ENCODE results near the gene TMEM108.
"Not testable (repeated sequence)": the region's sequence is repeated elsewhere in the genome, so short reads cannot be mapped to it uniquely, and the experiment has no call there.

TMEM108 gene

GRCh38 chr3:133038089-133038730, at the start of gene TMEM108:
Gene TMEM108, plus strand, starts transcription at chr3:133038391.
- no peaks in the 10 kb centered on the region for H3K9me3 ChIP-seq (ENCODE audit: control insufficient read depth, insufficient read depth, low read length)
- H3K9ac ChIP-seq (ENCODE audit: low read depth, low read length), result peak within 1 kb of the TSS; percentile 72
- H3K36me3 ChIP-seq (ENCODE audit: insufficient read depth, low read length), result no peaks in the 10 kb centered on the region
- H3K4me1 ChIP-seq (ENCODE audit: insufficient read depth, low read length), result peaks cover 21% of the 10 kb centered on the region; the same call in 1 of the 2 replicates

GRCh38 chr3:132995971-132996370, 42.2 kb upstream of the TMEM108 start:
- no peak overlapping the region for H3K9ac ChIP-seq (ENCODE audit: low read depth, low read length)
- no peaks in the 10 kb centered on the region for H3K36me3 ChIP-seq (ENCODE audit: insufficient read depth, low read length)
- H3K4me1 ChIP-seq (ENCODE audit: insufficient read depth, low read length), result no peaks in the 10 kb centered on the region
- no peaks in the 10 kb centered on the region for H3K9me3 ChIP-seq (ENCODE audit: control insufficient read depth, insufficient read depth, low read length)

GRCh38 chr3:132997404-132998185, 40.6 kb upstream of the TMEM108 start:
- H3K9me3 ChIP-seq (ENCODE audit: control insufficient read depth, insufficient read depth, low read length), result no peaks in the 10 kb centered on the region

GRCh38 chr3:133005032-133005431, 33.2 kb upstream of the TMEM108 start:
- H3K36me3 ChIP-seq (ENCODE audit: insufficient read depth, low read length); H3K4me1 ChIP-seq (ENCODE audit: insufficient read depth, low read length); H3K9ac ChIP-seq (ENCODE audit: low read depth, low read length); H3K9me3 ChIP-seq (ENCODE audit: control insufficient read depth, insufficient read depth, low read length): not testable (repeated sequence)

More at GRCh38 chr3:132997404-132998185, 40.6 kb upstream of the TMEM108 start:
- no peak overlapping the region for H3K9ac ChIP-seq (ENCODE audit: low read depth, low read length)
- no peaks in the 10 kb centered on the region for H3K36me3 ChIP-seq (ENCODE audit: insufficient read depth, low read length)
- no peaks in the 10 kb centered on the region for H3K4me1 ChIP-seq (ENCODE audit: insufficient read depth, low read length)

- Histone ChIP-seq H3K9ac (ENCODE audit: low read depth, low read length) (no peak overlapping the region), H3K9me3 (ENCODE audit: control insufficient read depth, insufficient read depth, low read length) (no peaks in the 10 kb centered on the region), H3K4me1 (ENCODE audit: insufficient read depth, low read length) (no peaks in the 10 kb centered on the region), H3K36me3 (ENCODE audit: insufficient read depth, low read length) (no peaks in the 10 kb centered on the region)
Observed at GRCh38 chr3:133007601-133008000, 30.6 kb upstream of the TMEM108 start.

- Histone ChIP-seq H3K9me3 (ENCODE audit: control insufficient read depth, insufficient read depth, low read length) (no peaks in the 10 kb centered on the region), H3K9ac (ENCODE audit: low read depth, low read length) (no peak overlapping the region), H3K36me3 (ENCODE audit: insufficient read depth, low read length) (no peaks in the 10 kb centered on the region), H3K4me1 (ENCODE audit: insufficient read depth, low read length) (no peaks in the 10 kb centered on the region)
Observed at GRCh38 chr3:133014325-133014724, 23.9 kb upstream of the TMEM108 start.

- H3K36me3 ChIP-seq (ENCODE audit: insufficient read depth, low read length); H3K9ac ChIP-seq (ENCODE audit: low read depth, low read length); H3K4me1 ChIP-seq (ENCODE audit: insufficient read depth, low read length); H3K9me3 ChIP-seq (ENCODE audit: control insufficient read depth, insufficient read depth, low read length): not testable (repeated sequence)
Observed at GRCh38 chr3:133015573-133015972, 22.6 kb upstream of the TMEM108 start.

GRCh38 chr3:133016838-133017309, 21.3 kb upstream of the TMEM108 start:
- Histone ChIP-seq H3K36me3 (ENCODE audit: insufficient read depth, low read length) (no peaks in the 10 kb centered on the region), H3K9ac (ENCODE audit: low read depth, low read length) (no peak overlapping the region), H3K4me1 (ENCODE audit: insufficient read depth, low read length) (no peaks in the 10 kb centered on the region), H3K9me3 (ENCODE audit: control insufficient read depth, insufficient read depth, low read length) (no peaks in the 10 kb centered on the region)

- Histone ChIP-seq H3K4me1 (ENCODE audit: insufficient read depth, low read length) (no peaks in the 10 kb centered on the region), H3K36me3 (ENCODE audit: insufficient read depth, low read length) (no peaks in the 10 kb centered on the region), H3K9me3 (ENCODE audit: control insufficient read depth, insufficient read depth, low read length) (no peaks in the 10 kb centered on the region), H3K9ac (ENCODE audit: low read depth, low read length) (no peak overlapping the region)
Observed at GRCh38 chr3:133018921-133019320, 19.3 kb upstream of the TMEM108 start.

GRCh38 chr3:133021206-133021605, 17.0 kb upstream of the TMEM108 start:
- H3K9me3 ChIP-seq (ENCODE audit: control insufficient read depth, insufficient read depth, low read length), result no peaks in the 10 kb centered on the region
- H3K36me3 ChIP-seq (ENCODE audit: insufficient read depth, low read length), result no peaks in the 10 kb centered on the region

GRCh38 chr3:133023362-133023761, 14.8 kb upstream of the TMEM108 start:
- Histone ChIP-seq H3K9ac (ENCODE audit: low read depth, low read length) (no peak overlapping the region), H3K9me3 (ENCODE audit: control insufficient read depth, insufficient read depth, low read length) (no peaks in the 10 kb centered on the region), H3K36me3 (ENCODE audit: insufficient read depth, low read length) (no peaks in the 10 kb centered on the region), H3K4me1 (ENCODE audit: insufficient read depth, low read length) (no peaks in the 10 kb centered on the region)

More at GRCh38 chr3:133021206-133021605, 17.0 kb upstream of the TMEM108 start:
- no peak overlapping the region for H3K9ac ChIP-seq (ENCODE audit: low read depth, low read length)
- no peaks in the 10 kb centered on the region for H3K4me1 ChIP-seq (ENCODE audit: insufficient read depth, low read length)

- H3K9ac ChIP-seq (ENCODE audit: low read depth, low read length), result no peak overlapping the region
- no peaks in the 10 kb centered on the region for H3K4me1 ChIP-seq (ENCODE audit: insufficient read depth, low read length)
- no peaks in the 10 kb centered on the region for H3K9me3 ChIP-seq (ENCODE audit: control insufficient read depth, insufficient read depth, low read length)
- H3K36me3 ChIP-seq (ENCODE audit: insufficient read depth, low read length), result no peaks in the 10 kb centered on the region
Observed at GRCh38 chr3:133025546-133025945, 12.6 kb upstream of the TMEM108 start.

- Histone ChIP-seq H3K36me3 (ENCODE audit: insufficient read depth, low read length) (no peaks in the 10 kb centered on the region), H3K9me3 (ENCODE audit: control insufficient read depth, insufficient read depth, low read length) (no peaks in the 10 kb centered on the region), H3K4me1 (ENCODE audit: insufficient read depth, low read length) (peaks cover 20% of the 10 kb centered on the region; the same call in 1 of the 2 replicates), H3K9ac (ENCODE audit: low read depth, low read length) (no peak overlapping the region)
Observed at GRCh38 chr3:133032301-133032700, 5.9 kb upstream of the TMEM108 start.

- Histone ChIP-seq H3K9ac (ENCODE audit: low read depth, low read length) (peak overlapping the region; percentile 72; the same call in 1 of the 2 replicates), H3K36me3 (ENCODE audit: insufficient read depth, low read length) (no peaks in the 10 kb centered on the region), H3K9me3 (ENCODE audit: control insufficient read depth, insufficient read depth, low read length) (no peaks in the 10 kb centered on the region)
Observed at GRCh38 chr3:133037436-133037835, 755 bp upstream of the TMEM108 start.

More at GRCh38 chr3:133037436-133037835, 755 bp upstream of the TMEM108 start:
- peaks cover 21% of the 10 kb centered on the region; the same call in 1 of the 2 replicates for H3K4me1 ChIP-seq (ENCODE audit: insufficient read depth, low read length)
